A673 (cell line): Measurements from ENCODE around the gene TRERF1. TPM values are rescaled to one million over a fixed set of nuclear protein-coding genes. Genes with fewer than 3 reads are reported as not detected.
"Not testable (repeated sequence)": the region's sequence is repeated elsewhere in the genome, so short reads cannot be mapped to it uniquely, and the experiment has no call there.

ENCODE experiments used
- BruUV-seq: library from RNA; stranded (reverse); fragments of 400-500 nt; replicated peaks from 2 replicates; lab custom pipeline; 2021; lab: Mats Ljungman, UMichigan
- CTCF ChIA-PET: fragments of 300-600 bp; sonication (Branson Sonifier 250); formaldehyde crosslinking; loops from one replicate; lab custom pipeline; 2022; ENCODE audit warnings: antibody characterized with exemption; lab: Charles Lee
- POLR2A ChIA-PET: fragments of 300-600 bp; sonication (Branson Sonifier 250); formaldehyde crosslinking; loops from one replicate; lab custom pipeline; 2022; ENCODE audit warnings: antibody characterized with exemption; ENCODE audit not compliant: low non-redundant PET; lab: Charles Lee
- DNase-seq: peaks from one replicate; pipeline ENCODE4 v3.0.0-alpha.2; 2015; ENCODE audit warnings: low spot score
- H3K27ac ChIP-seq: fragments of 200-600 bp; sonication (generic); 2 replicates; pipeline ENCODE4 v1.5.1; 2016; ENCODE audit warnings: mixed run types, low read depth, mild to moderate bottlenecking, mixed read lengths, antibody characterized with exemption, low read length; ENCODE audit not compliant: poor library complexity, severe bottlenecking
- H3K27me3 ChIP-seq: fragments of 200-600 bp; sonication (generic); replicated peaks from 2 replicates; pipeline ENCODE4 v1.6.1; 2017; ENCODE audit warnings: mixed run types, low read depth, mild to moderate bottlenecking, mixed read lengths, antibody characterized with exemption, low read length; ENCODE audit not compliant: insufficient read depth, poor library complexity
- H3K36me3 ChIP-seq: fragments of 200-600 bp; sonication (generic); 2 replicates; pipeline ENCODE4 v1.6.1; 2016; ENCODE audit warnings: mixed run types, mild to moderate bottlenecking, mixed read lengths, antibody characterized with exemption, low read length; ENCODE audit not compliant: insufficient read depth, poor library complexity, severe bottlenecking
- H3K4me1 ChIP-seq: fragments of 200-600 bp; sonication (generic); 2 replicates; pipeline ENCODE4 v1.6.1; 2017; ENCODE audit warnings: mixed run types, mild to moderate bottlenecking, mixed read lengths, antibody characterized with exemption, low read length; ENCODE audit not compliant: insufficient read depth, poor library complexity, severe bottlenecking
- H3K4me3 ChIP-seq: fragments of 200-600 bp; sonication (generic); 2 replicates; pipeline ENCODE4 v1.5.1; 2016; ENCODE audit warnings: low read depth, mixed run types, mild to moderate bottlenecking, mixed read lengths, low read length; ENCODE audit not compliant: poor library complexity, severe bottlenecking
- H3K9me3 ChIP-seq: fragments of 200-600 bp; sonication (generic); 2 replicates; pipeline ENCODE4 v1.6.1; 2016; ENCODE audit warnings: mixed run types, low read depth, mild to moderate bottlenecking, mixed read lengths, antibody characterized with exemption, low read length; ENCODE audit not compliant: poor library complexity, severe bottlenecking
- CTCF ChIP-seq: fragments of 300-800, 200-600 bp; sonication (generic); conservative IDR thresholded peaks from 2 replicates; pipeline ENCODE4 v1.5.1; 2017; ENCODE audit warnings: low read depth, mild to moderate bottlenecking, antibody characterized with exemption, low read length, moderate library complexity, mixed read lengths
- EZH2 ChIP-seq: fragments of 200-600 bp; sonication (generic); IDR thresholded peaks from 2 replicates; pipeline ENCODE4 v1.6.1; 2017; ENCODE audit warnings: borderline replicate concordance, low read depth, mild to moderate bottlenecking, mixed read lengths, antibody characterized with exemption, low read length; ENCODE audit not compliant: poor library complexity, severe bottlenecking
- intact Hi-C: fragments of 100-400 bp; cut with micrococcal nuclease; formaldehyde crosslinking; loops from one replicate; pipeline ENCODE4 v1.10.0; 2022; ENCODE audit not compliant: unreplicated experiment
- total RNA-seq: library from RNA; stranded (reverse); gene quantifications from 2 replicates; pipeline ENCODE4 v1.2.3, GENCODE V29; 2021

The TRERF1 gene
- total RNA-seq, 1 experiment from 2014 or later = 9.5 TPM

GRCh38 chr6:42326248-42326647, 125.5 kb downstream of the TRERF1 start:
- Histone ChIP-seq H3K4me3 (no peak overlapping the region), H3K27ac (no peak overlapping the region), H3K36me3 (no peaks in the 10 kb centered on the region), H3K4me1 (no peaks in the 10 kb centered on the region), H3K9me3 (no peaks in the 10 kb centered on the region), H3K27me3 (no peaks in the 10 kb centered on the region)
- BruUV-seq = no TSS peak
- TF ChIP-seq CTCF (no peak), EZH2 (no peak)
- POLR2A ChIA-PET = no interaction called here
- DNase-seq = no peak
- CTCF ChIA-PET = no interaction called here
- intact Hi-C loops = no loop called here

- CTCF ChIA-PET, intact Hi-C loops: not testable (repeated sequence)
Measured at GRCh38 chr6:42324656-42325324, 126.9 kb downstream of the TRERF1 start.

GRCh38 chr6:42322676-42323075, 129.1 kb downstream of the TRERF1 start:
- no peaks in the 10 kb centered on the region for H3K36me3 ChIP-seq
- intact Hi-C loops = no loop called here
- TF ChIP-seq CTCF (no peak), EZH2 (no peak)
- H3K27ac ChIP-seq = no peak overlapping the region
- no TSS peak for BruUV-seq
- no peaks in the 10 kb centered on the region for H3K9me3 ChIP-seq
- no peaks in the 10 kb centered on the region for H3K27me3 ChIP-seq
- ChIA-PET POLR2A (no interaction called here), CTCF (no interaction called here)
- no peaks in the 10 kb centered on the region for H3K4me1 ChIP-seq
- no peak for DNase-seq
- H3K4me3 ChIP-seq = no peak overlapping the region

More at GRCh38 chr6:42324656-42325324, 126.9 kb downstream of the TRERF1 start:
- H3K27ac ChIP-seq, BruUV-seq, H3K4me3 ChIP-seq, POLR2A ChIA-PET, H3K9me3 ChIP-seq, H3K36me3 ChIP-seq, DNase-seq, H3K27me3 ChIP-seq, H3K4me1 ChIP-seq: not testable (repeated sequence)

- TF ChIP-seq EZH2 (no peak), CTCF (no peak)
- H3K36me3 ChIP-seq = no peaks in the 10 kb centered on the region
- no peaks in the 10 kb centered on the region for H3K4me1 ChIP-seq
- CTCF ChIA-PET = no interaction called here
- POLR2A ChIA-PET = no interaction called here
- BruUV-seq = no TSS peak
- no peaks in the 10 kb centered on the region for H3K27me3 ChIP-seq
- intact Hi-C loops = no loop called here
- no peaks in the 10 kb centered on the region for H3K9me3 ChIP-seq
- DNase-seq = no peak
- no peak overlapping the region for H3K27ac ChIP-seq
- no peak overlapping the region for H3K4me3 ChIP-seq
Measured at GRCh38 chr6:42321976-42322375, 129.8 kb downstream of the TRERF1 start.
